H9 (cell line): Measurements from ENCODE around the gene TGFBR1. TPM values are rescaled to one million over a fixed set of nuclear protein-coding genes. Genes with fewer than 3 reads are reported as not detected.

ENCODE experiments used
- DNase-seq: peaks from one replicate; pipeline ENCODE4 v3.0.0-alpha.2; 2017
- H2AFZ ChIP-seq: one replicate; pipeline ENCODE4 v1.6.1; 2013; ENCODE audit warnings: mild to moderate bottlenecking, low read length, control low read depth, moderate library complexity
- H2AK5ac ChIP-seq: 2 replicates; pipeline ENCODE4 v1.6.1; 2013; ENCODE audit warnings: low read length, control low read depth, mixed read lengths; ENCODE audit not compliant: insufficient read length
- H2BK120ac ChIP-seq: one replicate; pipeline ENCODE4 v1.6.1; 2013; ENCODE audit warnings: low read depth, mild to moderate bottlenecking, low read length, control low read depth, inconsistent platforms; ENCODE audit not compliant: poor library complexity, severe bottlenecking
- H2BK12ac ChIP-seq: 2 replicates; pipeline ENCODE4 v1.6.1; 2013; ENCODE audit warnings: low read length, control low read depth, mixed read lengths, low read depth; ENCODE audit not compliant: insufficient read length
- H2BK15ac ChIP-seq: 2 replicates; pipeline ENCODE4 v1.6.1; 2013; ENCODE audit warnings: low read depth, low read length, control low read depth
- H2BK20ac ChIP-seq: one replicate; pipeline ENCODE4 v1.6.1; 2013; ENCODE audit warnings: low read depth, mild to moderate bottlenecking, low read length, control low read depth, inconsistent platforms; ENCODE audit not compliant: poor library complexity, severe bottlenecking
- H2BK5ac ChIP-seq: 2 replicates; pipeline ENCODE4 v1.6.1; 2013; ENCODE audit warnings: low read length, control low read depth, mixed read lengths; ENCODE audit not compliant: insufficient read length
- H3K14ac ChIP-seq: 2 replicates; pipeline ENCODE4 v1.6.1; 2013; ENCODE audit warnings: low read length, control low read depth; ENCODE audit not compliant: insufficient read depth
- H3K18ac ChIP-seq: 2 replicates; pipeline ENCODE4 v1.6.1; 2013; ENCODE audit warnings: low read depth, mild to moderate bottlenecking, mixed read lengths, low read length, control low read depth; ENCODE audit not compliant: insufficient read length
- H3K23ac ChIP-seq: 2 replicates; pipeline ENCODE4 v1.6.1; 2013; ENCODE audit warnings: low read length, control low read depth, mixed read lengths, low read depth; ENCODE audit not compliant: insufficient read length
- H3K23me2 ChIP-seq: 2 replicates; pipeline ENCODE4 v1.6.1; 2013; ENCODE audit warnings: low read depth, mild to moderate bottlenecking, mixed read lengths, low read length, control low read depth; ENCODE audit not compliant: insufficient read length, poor library complexity, severe bottlenecking
- H3K27ac ChIP-seq: 2 replicates; pipeline ENCODE4 v1.5.1; 2013; ENCODE audit warnings: low read length, control low read depth, mixed read lengths, low read depth; ENCODE audit not compliant: insufficient read length
- H3K27me3 ChIP-seq: 2 replicates; pipeline ENCODE4 v1.6.1; 2013; ENCODE audit warnings: low read length, control low read depth, inconsistent platforms; ENCODE audit not compliant: insufficient read depth
- H3K4ac ChIP-seq: 2 replicates; pipeline ENCODE4 v1.6.1; 2013; ENCODE audit warnings: low read depth, mild to moderate bottlenecking, control low read depth, inconsistent platforms, low read length, moderate library complexity
- H3K4me1 ChIP-seq: 2 replicates; pipeline ENCODE4 v1.6.1; 2013; ENCODE audit warnings: low read length, control low read depth, inconsistent platforms; ENCODE audit not compliant: insufficient read depth
- H3K4me2 ChIP-seq: 2 replicates; pipeline ENCODE4 v1.6.1; 2013; ENCODE audit warnings: low read length, control low read depth, mixed read lengths; ENCODE audit not compliant: insufficient read length, insufficient read depth
- H3K56ac ChIP-seq: 2 replicates; pipeline ENCODE4 v1.6.1; 2013; ENCODE audit warnings: low read depth, mild to moderate bottlenecking, mixed read lengths, low read length, control low read depth; ENCODE audit not compliant: insufficient read length
- H3K79me1 ChIP-seq: 2 replicates; pipeline ENCODE4 v1.6.1; 2013; ENCODE audit warnings: low read depth, mild to moderate bottlenecking, moderate library complexity, low read length, control low read depth, inconsistent platforms; ENCODE audit not compliant: insufficient read depth, poor library complexity, severe bottlenecking
- H3K79me2 ChIP-seq: 2 replicates; pipeline ENCODE4 v1.6.1; 2013; ENCODE audit warnings: low read length, control low read depth, inconsistent platforms; ENCODE audit not compliant: insufficient read depth
- H3K9ac ChIP-seq: 2 replicates; pipeline ENCODE4 v1.6.1; 2013; ENCODE audit warnings: low read length, control low read depth, mixed read lengths; ENCODE audit not compliant: insufficient read length; ENCODE audit errors: extremely low read depth
- H3K9me3 ChIP-seq: one replicate; pipeline ENCODE4 v1.6.1; 2013; ENCODE audit warnings: low read depth, low read length, inconsistent platforms; ENCODE audit not compliant: control insufficient read depth
- H3T11ph ChIP-seq: one replicate; pipeline ENCODE4 v1.6.1; 2013; ENCODE audit warnings: mild to moderate bottlenecking, low read length, control low read depth, inconsistent platforms
- H4K20me1 ChIP-seq: one replicate; pipeline ENCODE4 v1.6.1; 2013; ENCODE audit not compliant: control insufficient read depth, insufficient read length, insufficient read depth
- H4K5ac ChIP-seq: 2 replicates; pipeline ENCODE4 v1.6.1; 2013; ENCODE audit warnings: low read depth, mild to moderate bottlenecking, mixed read lengths, low read length, control low read depth; ENCODE audit not compliant: insufficient read length
- H4K8ac ChIP-seq: replicated peaks from 2 replicates; pipeline ENCODE4 v1.6.1; 2013; ENCODE audit warnings: low read length, control low read depth, mixed read lengths, low read depth; ENCODE audit not compliant: insufficient read length
- H4K91ac ChIP-seq: 2 replicates; pipeline ENCODE4 v1.6.1; 2013; ENCODE audit warnings: low read depth, mild to moderate bottlenecking, moderate library complexity, mixed read lengths, low read length, control low read depth; ENCODE audit not compliant: insufficient read length
- H3K27ac Mint-ChIP-seq, 3 experiments: 2 replicates in 2 of 3; 3 replicates in 1 of 3; pipeline ENCODE4 v1.8.0; 2020 to 2021; ENCODE audit warnings: mixed read lengths in 3 of 3, mild to moderate bottlenecking in 1 of 3, moderate library complexity in 1 of 3
- H3K27me3 Mint-ChIP-seq: 2 replicates; pipeline ENCODE4 v1.8.0; 2021; ENCODE audit warnings: low read depth, mild to moderate bottlenecking, moderate library complexity, mixed read lengths
- H3K36me3 Mint-ChIP-seq, 3 experiments: 2 replicates in 2 of 3; 3 replicates in 1 of 3; pipeline ENCODE4 v1.8.0; 2020 to 2021; ENCODE audit warnings: low read depth in 3 of 3, mixed read lengths in 3 of 3; ENCODE audit not compliant: insufficient read depth in 1 of 3
- H3K4me1 Mint-ChIP-seq, 2 experiments: 2 replicates each; pipeline ENCODE4 v1.8.0; 2020; ENCODE audit warnings: mixed read lengths in 2 of 2
- H3K4me3 Mint-ChIP-seq, 2 experiments: 2 replicates in 1 of 2; 3 replicates in 1 of 2; pipeline ENCODE4 v1.8.0; 2020 to 2021; ENCODE audit warnings: mild to moderate bottlenecking in 2 of 2, mixed read lengths in 2 of 2, moderate library complexity in 1 of 2
- H3K9me3 Mint-ChIP-seq, 2 experiments: 2 replicates in 1 of 2; 3 replicates in 1 of 2; pipeline ENCODE4 v1.8.0; 2020; ENCODE audit warnings: mild to moderate bottlenecking in 2 of 2, mixed read lengths in 2 of 2, moderate library complexity in 1 of 2
- WGBS: extraction: QIAGEN DNeasy Blood & Tissue Kit; methylation state at CpG from one replicate; pipeline ENCODE4 v1.1.7; 2013; ENCODE audit warnings: missing lambda C conversion rate, low lambda C conversion rate, mixed read lengths; ENCODE audit not compliant: insufficient read length; ENCODE audit errors: extremely low coverage; 5-methylcytosine and 5-hydroxymethylcytosine counted together
- total RNA-seq: library from RNA; stranded (reverse); gene quantifications from 2 replicates; pipeline ENCODE4 v1.2.1, GENCODE V29; 2021
- TF ChIP-seq, protein P1 (sequence below): fragments of 200-600 bp; sonication (generic); conservative IDR thresholded peaks from 3 replicates; pipeline ENCODE4 v1.8.0; 2021; ENCODE audit warnings: antibody characterized with exemption, mild to moderate bottlenecking

The TGFBR1 gene
- total RNA-seq, 1 experiment from 2014 or later: 59.3 TPM

DNA sequence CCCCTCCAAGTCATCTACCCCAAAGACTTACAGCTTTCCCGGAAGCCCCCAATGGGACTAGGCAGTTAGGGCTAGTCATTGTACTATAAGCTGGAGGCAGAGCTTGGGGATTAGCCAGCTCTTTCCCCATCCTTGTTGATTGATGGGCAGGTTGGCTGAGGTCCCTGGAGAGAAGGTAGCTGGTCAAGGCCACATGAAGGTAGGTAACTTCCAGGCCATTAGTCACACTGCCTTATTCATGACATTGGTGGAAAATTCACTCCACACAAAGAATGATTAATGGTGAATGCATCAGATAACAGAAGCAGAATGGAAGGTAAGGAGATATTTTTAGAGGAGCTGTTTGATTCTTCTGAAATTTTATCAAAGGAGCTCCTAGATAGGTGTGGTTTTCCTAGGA lies 49.5 kb upstream of the TGFBR1 start:
- TF ChIP-seq, protein P1, sequence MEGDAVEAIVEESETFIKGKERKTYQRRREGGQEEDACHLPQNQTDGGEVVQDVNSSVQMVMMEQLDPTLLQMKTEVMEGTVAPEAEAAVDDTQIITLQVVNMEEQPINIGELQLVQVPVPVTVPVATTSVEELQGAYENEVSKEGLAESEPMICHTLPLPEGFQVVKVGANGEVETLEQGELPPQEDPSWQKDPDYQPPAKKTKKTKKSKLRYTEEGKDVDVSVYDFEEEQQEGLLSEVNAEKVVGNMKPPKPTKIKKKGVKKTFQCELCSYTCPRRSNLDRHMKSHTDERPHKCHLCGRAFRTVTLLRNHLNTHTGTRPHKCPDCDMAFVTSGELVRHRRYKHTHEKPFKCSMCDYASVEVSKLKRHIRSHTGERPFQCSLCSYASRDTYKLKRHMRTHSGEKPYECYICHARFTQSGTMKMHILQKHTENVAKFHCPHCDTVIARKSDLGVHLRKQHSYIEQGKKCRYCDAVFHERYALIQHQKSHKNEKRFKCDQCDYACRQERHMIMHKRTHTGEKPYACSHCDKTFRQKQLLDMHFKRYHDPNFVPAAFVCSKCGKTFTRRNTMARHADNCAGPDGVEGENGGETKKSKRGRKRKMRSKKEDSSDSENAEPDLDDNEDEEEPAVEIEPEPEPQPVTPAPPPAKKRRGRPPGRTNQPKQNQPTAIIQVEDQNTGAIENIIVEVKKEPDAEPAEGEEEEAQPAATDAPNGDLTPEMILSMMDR: no peak
- H2AFZ ChIP-seq: no peak overlapping the region

More for the DNA sequence above, 49.5 kb upstream of the TGFBR1 start:
- Histone ChIP-seq H3K4ac (no peak overlapping the region), H3K18ac (no peak overlapping the region), H3K14ac (no peak overlapping the region), H3K27ac (no peak overlapping the region), H3K56ac (no peak overlapping the region), H3K9ac (no peak overlapping the region), H3K4me2 (no peak overlapping the region), H3K27me3 (no peaks in the 10 kb centered on the region), H3K9me3 (no peaks in the 10 kb centered on the region), H3K79me1 (no peaks in the 10 kb centered on the region), H2BK15ac (no peak overlapping the region), H3T11ph (no peak overlapping the region), H3K23ac (no peak overlapping the region), H3K79me2 (no peaks in the 10 kb centered on the region), H2AK5ac (no peak overlapping the region), H2BK12ac (no peak overlapping the region), H3K23me2 (no peaks in the 10 kb centered on the region), H3K4me1 (no peaks in the 10 kb centered on the region), H4K91ac (no peak overlapping the region), H4K5ac (no peak overlapping the region), H4K8ac (no peak overlapping the region), H2BK5ac (no peak overlapping the region), H2BK120ac (no peak overlapping the region), H2BK20ac (no peak overlapping the region), H4K20me1 (no peaks in the 10 kb centered on the region)
- Mint-ChIP-seq H3K4me3 (no peak overlapping the region), H3K27ac (no peak overlapping the region), H3K4me1 (no peaks in the 10 kb centered on the region), H3K9me3 (no peaks in the 10 kb centered on the region), H3K36me3 (no peaks in the 10 kb centered on the region), H3K27me3 (peaks cover 9% of the 10 kb centered on the region)
- WGBS: no CpG with 5 or more reads among the region's 1 CpG
- no peak for DNase-seq
